Measurements from ENCODE around the gene LSM10. TPM values are rescaled to one million over a fixed set of nuclear protein-coding genes. Genes with fewer than 3 reads are reported as not detected.

The LSM10 gene
- total and polyA plus RNA-seq, 9 of the 15 experiments (the other 6 are each of a cell fraction or from before 2014, with no cell fraction given): 13.2 to 146 (median 68.9) TPM

GRCh38 chr1:36385410-36386264 lies 12.1 kb downstream of the LSM10 start, which contains the start of gene STK40 (continued):
- TF ChIP-seq CGGBP1 (CRISPR knock-in tag; IDR thresholded peaks at IDR 0.05) (no peak; the same call in 1 of the 2 replicates), BRF2 (IDR thresholded peaks at IDR 0.05; ENCODE audit: borderline replicate concordance, insufficient read depth, insufficient read length) (no peak), TFE3 (CRISPR knock-in tag; IDR thresholded peaks at IDR 0.05) (no peak), CSDE1 (IDR thresholded peaks at IDR 0.05) (no peak), ZNF263 (CRISPR knock-in tag; IDR thresholded peaks at IDR 0.05; ENCODE audit: borderline replicate concordance) (0 out of 2 replicates have a peak, but pooled peaks have one; percentile 43), KAT8 (IDR thresholded peaks at IDR 0.05; ENCODE audit: low read depth) (no peak), SIN3B (IDR thresholded peaks at IDR 0.05; ENCODE audit: low read depth) (peak; percentile 72), CBFB (CRISPR knock-in tag; IDR thresholded peaks at IDR 0.05) (no peak), SMARCE1 (IDR thresholded peaks at IDR 0.05) (no peak; the same call in 1 of the 2 replicates), RNF2 (IDR thresholded peaks at IDR 0.05) (no peak), SMAD4 (CRISPR knock-in tag; conservative IDR thresholded peaks at IDR 0.05) (no peak; the same call in 1 of the 2 replicates), HNRNPH1 (optimal IDR thresholded peaks at IDR 0.05; ENCODE audit: low read depth, low read length) (no peak), STAG1 (CRISPR knock-in tag; IDR thresholded peaks at IDR 0.05; ENCODE audit: borderline replicate concordance) (no peak), ZNF507 (tag; conservative IDR thresholded peaks at IDR 0.05) (no peak), NEUROD1 (IDR thresholded peaks at IDR 0.05; ENCODE audit: borderline replicate concordance, low read depth, low read length, partially characterized antibody) (peak; percentile 96), CBX5 (IDR thresholded peaks at IDR 0.05; ENCODE audit: borderline replicate concordance, low read depth) (no peak), ZNF655 (CRISPR knock-in tag; IDR thresholded peaks at IDR 0.05) (no peak), E2F3 (CRISPR knock-in tag; IDR thresholded peaks at IDR 0.05) (no peak), RHOXF2B (CRISPR knock-in tag; conservative IDR thresholded peaks at IDR 0.05) (no peak), NBN (IDR thresholded peaks at IDR 0.05; ENCODE audit: low read depth) (no peak), ELF4 (CRISPR knock-in tag; IDR thresholded peaks at IDR 0.05) (0 out of 2 replicates have a peak, but pooled peaks have one; percentile 15), MTA3 (IDR thresholded peaks at IDR 0.05; ENCODE audit: borderline replicate concordance) (no peak; the same call in 1 of the 2 replicates), XRCC5 (IDR thresholded peaks at IDR 0.05; ENCODE audit: low read depth, low read length) (no peak; the same call in 1 of the 2 replicates), RAD51 (IDR thresholded peaks at IDR 0.05; ENCODE audit: borderline replicate concordance, low read depth) (no peak), ZKSCAN8 (CRISPR knock-in tag; IDR thresholded peaks at IDR 0.05) (no peak), ILK (tag; IDR thresholded peaks at IDR 0.05; ENCODE audit: borderline replicate concordance, low read depth) (no peak)

Data from K562 (cell line).